Thyroid gland (tissue), 4 donors: ENCODE data around the gene FAM171A2. TPM values are rescaled to one million over a fixed set of nuclear protein-coding genes. Genes with fewer than 3 reads are reported as not detected.

Experiments
- DNase-seq, 2 donors: peaks; one replicate each; pipeline ENCODE4 v3.0.0-alpha.2; 2019
- H3K27ac ChIP-seq, 3 donors: fragments of 200-600 bp; sonication (generic); 1 replicate in 2 of 3; 2 replicates in 1 of 3; pipeline ENCODE4 v1.5.1; 2016 to 2019; ENCODE audit warnings: mild to moderate bottlenecking in 1 of 3, moderate library complexity in 1 of 3
- H3K27me3 ChIP-seq: fragments of 200-600 bp; sonication (generic); one replicate; pipeline ENCODE4 v1.5.1; 2019
- H3K36me3 ChIP-seq, 2 donors: fragments of 200-600 bp; sonication (generic); one replicate each; pipeline ENCODE4 v1.5.1; 2016 to 2019
- H3K4me1 ChIP-seq, 2 donors: fragments of 200-600 bp; sonication (generic); one replicate each; pipeline ENCODE4 v1.5.1; 2017 to 2019
- H3K4me3 ChIP-seq, 3 donors: fragments of 200-600 bp; sonication (generic); replicated peaks in 1 of 3; 1 replicate in 2 of 3; 2 replicates in 1 of 3; pipeline ENCODE4 v1.5.1; 2016; ENCODE audit warnings: mild to moderate bottlenecking in 1 of 3
- H3K9me3 ChIP-seq: fragments of 200-600 bp; sonication (generic); one replicate; pipeline ENCODE4 v1.5.1; 2017
- CTCF ChIP-seq, 6 experiments: fragments of 200-600 bp in 3 of 6; fragments of 450-650 bp in 3 of 6; sonication (generic) in 3 of 6; IDR thresholded peaks; one replicate each; pipeline ENCODE4 v1.5.1; 2016 to 2019; ENCODE audit warnings: antibody characterized with exemption in 6 of 6, mild to moderate bottlenecking in 2 of 6, inconsistent platforms in 1 of 6, moderate library complexity in 1 of 6
- POLR2A ChIP-seq, 2 donors: fragments of 450-650 bp; IDR thresholded peaks; one replicate each; pipeline ENCODE4 v1.6.1; 2017; ENCODE audit warnings: antibody characterized with exemption in 2 of 2, mild to moderate bottlenecking in 2 of 2, moderate library complexity in 1 of 2
- WGBS, 2 donors: methylation state at CpG; one replicate each; pipeline ENCODE4 v1.1.5; 2017; 5-methylcytosine and 5-hydroxymethylcytosine counted together
- intact Hi-C: fragments of 100-400 bp; cut with DNase I; formaldehyde crosslinking; loops from one replicate; pipeline ENCODE4 v1.15.1; 2023
- total RNA-seq, 4 donors: library from RNA; depleted of rRNA; stranded (reverse); fragments of >200 nt; gene quantifications; one replicate each; pipeline ENCODE4 v1.2.3, GENCODE V29; 2016

Gene FAM171A2
- total RNA-seq, 4 donors from 2014 or later: 7.1 to 15.0 (median 10.4) TPM

- Histone ChIP-seq H3K27ac (no peak overlapping the region), H3K4me3 (no peak overlapping the region), H3K9me3 (no peaks in the 10 kb centered on the region), H3K36me3 (peaks cover 16 to 18% of the 10 kb centered on the region in 2 donors), H3K4me1 (peaks cover 0 to 17% of the 10 kb centered on the region in 2 donors), H3K27me3 (no peaks in the 10 kb centered on the region)
- 6 to 9% methylated on average over 33 to 38 of the region's 38 CpGs for WGBS, 2 donors
- intact Hi-C loops: no loop called here
- peak; percentile 21 to 23 for DNase-seq
- TF ChIP-seq POLR2A (IDR thresholded peaks at IDR 0.05) (no peak), CTCF (IDR thresholded peaks at IDR 0.05) (no peak)
These were observed 47.6 kb downstream of the FAM171A2 start for GRCh38 chr17:44315760-44316731.

GRCh38 chr17:44314869-44315661 is 48.6 kb downstream of the FAM171A2 start:
- Histone ChIP-seq H3K4me3 (peak overlapping the region in 1 of 3 donors; percentile 14), H3K27ac (no peak overlapping the region), H3K27me3 (no peaks in the 10 kb centered on the region), H3K4me1 (peaks cover 0 to 17% of the 10 kb centered on the region in 2 donors), H3K36me3 (peaks cover 6 to 8% of the 10 kb centered on the region in 2 donors), H3K9me3 (no peaks in the 10 kb centered on the region)
- peak; percentile 72 to 73 for DNase-seq
- intact Hi-C loops: no loop called here
- 3 to 11% methylated on average over 8 of the region's 81 CpGs for WGBS, 2 donors
- no peak for TF ChIP-seq CTCF (IDR thresholded peaks at IDR 0.05)
- TF ChIP-seq POLR2A (IDR thresholded peaks at IDR 0.05): no peak

- intact Hi-C loops: no loop called here
- Histone ChIP-seq H3K4me3 (no peak overlapping the region), H3K27me3 (no peaks in the 10 kb centered on the region), H3K4me1 (peaks cover 0 to 17% of the 10 kb centered on the region in 2 donors), H3K36me3 (peaks cover under 1 to 3% of the 10 kb centered on the region in 2 donors), H3K9me3 (no peaks in the 10 kb centered on the region), H3K27ac (no peak overlapping the region)
- DNase-seq: no peak
- TF ChIP-seq CTCF (IDR thresholded peaks at IDR 0.05) (no peak), POLR2A (IDR thresholded peaks at IDR 0.05) (no peak)
- WGBS, 2 donors: 30 to 45% methylated on average over 7 to 8 of the region's 11 CpGs
These were observed 49.2 kb downstream of the FAM171A2 start for GRCh38 chr17:44314524-44314868.

- TF ChIP-seq POLR2A (IDR thresholded peaks at IDR 0.05): no peak
- TF ChIP-seq CTCF (IDR thresholded peaks at IDR 0.05): no peak
- 77 to 89% methylated on average over 7 of the region's 7 CpGs for WGBS, 2 donors
- no peak overlapping the region for H3K27ac ChIP-seq
- DNase-seq: no peak
- no peaks in the 10 kb centered on the region for H3K9me3 ChIP-seq
- peaks cover under 1 to 19% of the 10 kb centered on the region in 2 donors for H3K4me1 ChIP-seq
- H3K27me3 ChIP-seq: no peaks in the 10 kb centered on the region
- intact Hi-C loops: no loop called here
- H3K4me3 ChIP-seq: no peak overlapping the region
- no peaks in the 10 kb centered on the region for H3K36me3 ChIP-seq
These were observed 49.6 kb downstream of the FAM171A2 start for GRCh38 chr17:44314031-44314430.
